Measurements from ENCODE around the gene PRKAG3.
"Not testable (repeated sequence)": the region's sequence is repeated elsewhere in the genome, so short reads cannot be mapped to it uniquely, and the experiment has no call there.

The PRKAG3 gene

GRCh38 chr2:218863021-218863520 is 31.5 kb upstream of the PRKAG3 start:
- no peak for DNase-seq (ENCODE audit: low spot score)

- no peak for DNase-seq (ENCODE audit: low spot score)
Observed at GRCh38 chr2:218861645-218862318, 30.2 kb upstream of the PRKAG3 start.

GRCh38 chr2:218860950-218861381 is 29.4 kb upstream of the PRKAG3 start:
- DNase-seq (ENCODE audit: low spot score), result peak; percentile 92

DNA sequence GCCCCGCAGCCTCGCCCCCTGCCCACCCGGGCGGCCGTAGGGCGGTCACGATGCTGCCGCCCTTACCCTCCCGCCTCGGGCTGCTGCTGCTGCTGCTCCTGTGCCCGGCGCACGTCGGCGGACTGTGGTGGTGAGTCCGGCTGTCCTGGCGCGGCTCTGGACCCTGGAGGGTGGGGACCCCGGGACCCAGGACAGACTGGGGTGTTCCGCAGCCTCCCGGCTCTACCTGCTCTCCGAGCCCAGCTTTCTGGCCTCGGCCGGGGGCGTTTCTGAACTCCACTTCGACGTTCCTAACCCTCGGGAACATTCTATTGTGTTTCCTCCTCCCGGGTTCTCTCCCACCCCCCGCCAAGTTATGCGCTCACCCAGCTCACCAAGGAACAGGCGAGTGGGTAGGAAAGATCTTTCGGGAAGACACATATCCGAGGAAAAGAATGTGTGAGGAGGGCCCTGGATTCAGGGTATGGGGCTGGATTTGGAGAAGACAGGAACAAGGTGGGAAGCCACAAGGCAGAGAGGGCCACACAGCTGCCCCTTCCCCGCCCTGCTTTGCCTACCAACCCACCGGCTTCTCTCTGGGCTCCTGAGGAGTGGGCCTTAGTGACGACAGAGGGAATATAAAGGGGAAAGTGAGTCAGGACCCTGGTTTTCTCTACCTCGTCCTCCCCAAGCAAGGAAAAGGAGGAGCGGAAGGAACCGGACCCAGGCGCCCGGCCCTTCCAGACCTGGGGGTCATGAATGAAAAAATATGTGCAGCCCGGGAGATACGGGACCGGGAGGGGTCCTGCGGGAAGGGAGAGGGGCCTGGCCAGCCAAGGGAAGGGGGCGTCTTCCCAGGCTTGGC is 28.6 kb upstream of the PRKAG3 start:
- no peak for DNase-seq (ENCODE audit: low spot score)

GRCh38 chr2:218859556-218859987 is 28.0 kb upstream of the PRKAG3 start, which contains the start of gene WNT6:
Gene WNT6, plus strand, starts transcription at chr2:218859805. Its CDS starts 233 bp downstream, at chr2:218860038.
- DNase-seq (ENCODE audit: low spot score), result no peak

DNA sequence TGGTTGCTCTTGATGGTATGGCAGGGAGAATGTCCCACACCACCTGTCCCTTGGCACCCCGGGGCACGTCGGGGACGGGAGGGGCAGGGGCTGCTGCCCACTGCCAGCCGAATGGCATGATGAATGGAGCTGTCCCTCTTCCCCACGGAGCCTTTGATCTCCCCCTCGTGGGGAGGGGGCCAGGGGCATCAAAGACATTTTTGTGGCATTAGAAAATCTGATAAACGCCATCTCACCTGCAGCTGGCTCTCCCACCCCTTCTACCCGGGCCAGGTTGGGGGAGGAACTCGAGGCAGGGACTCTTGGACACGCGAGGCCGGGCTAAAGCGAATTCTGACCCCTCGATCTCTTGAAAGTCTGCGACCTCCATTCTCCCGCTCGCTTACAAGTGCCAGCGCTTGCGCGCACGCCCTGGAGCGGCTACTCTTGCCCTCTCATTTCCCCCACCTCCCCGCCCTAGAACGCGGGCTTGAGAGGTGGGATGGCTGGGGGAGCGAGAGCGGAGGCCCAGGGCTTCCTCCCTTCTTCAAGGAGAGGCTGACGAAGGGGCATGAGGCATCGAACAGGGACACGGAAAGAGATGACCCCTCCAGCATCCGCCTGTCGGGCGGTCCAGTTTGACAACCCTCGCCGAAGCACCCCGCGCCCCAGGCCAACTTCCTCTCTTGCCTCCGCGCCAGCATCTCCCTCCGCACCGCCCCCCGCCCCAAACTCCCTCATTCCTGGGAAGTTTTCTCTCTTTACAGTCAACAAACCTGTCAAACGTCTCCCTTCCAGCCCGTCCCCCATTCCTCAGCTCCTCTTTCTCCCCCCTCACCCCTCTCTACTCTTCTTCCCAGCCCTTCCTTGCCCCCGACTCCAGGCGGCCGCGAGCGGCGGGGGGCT is 27.3 kb upstream of the PRKAG3 start:
- no peak for DNase-seq (ENCODE audit: low spot score)

- DNase-seq (ENCODE audit: low spot score), result no peak
Observed at GRCh38 chr2:218858138-218858445, 26.5 kb upstream of the PRKAG3 start.

DNA sequence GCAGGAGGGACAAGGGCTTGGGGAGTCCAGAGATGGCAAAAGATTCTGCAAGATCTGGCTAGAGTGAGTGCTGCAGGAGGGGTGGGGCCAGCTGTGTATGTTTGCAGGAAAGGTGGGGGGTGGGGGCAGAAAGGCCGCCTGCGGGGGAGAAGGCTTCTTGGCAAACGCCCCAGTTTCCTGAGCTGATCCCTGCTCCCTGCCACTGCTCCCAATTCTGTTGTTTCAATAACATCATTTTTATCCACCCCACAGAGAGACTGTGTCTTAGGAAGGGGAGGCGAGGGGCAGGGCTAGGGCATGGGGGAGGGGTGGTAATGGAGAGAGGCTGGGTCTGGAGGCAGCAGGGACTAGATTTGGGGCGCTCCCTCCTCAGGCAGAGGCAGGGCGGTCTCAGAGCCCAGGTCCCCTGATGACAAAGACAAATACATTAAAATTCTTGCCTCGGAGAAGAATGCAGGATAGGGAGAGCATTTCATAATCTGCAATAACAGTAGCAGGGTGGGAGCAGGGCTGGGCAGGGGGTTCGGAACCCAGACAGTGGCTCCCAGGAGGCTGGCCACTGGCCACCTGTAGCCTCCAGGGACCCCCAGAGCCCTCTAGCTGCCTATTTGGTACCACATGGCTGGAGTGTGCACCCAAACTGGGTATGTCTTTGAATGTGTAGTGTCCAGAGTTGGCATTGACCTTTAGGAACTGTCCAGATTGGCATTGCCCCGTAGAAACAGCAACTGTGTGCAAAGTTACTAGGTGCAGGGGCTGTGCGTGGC is 26.0 kb upstream of the PRKAG3 start:
- DNase-seq (ENCODE audit: low spot score), result no peak

DNA sequence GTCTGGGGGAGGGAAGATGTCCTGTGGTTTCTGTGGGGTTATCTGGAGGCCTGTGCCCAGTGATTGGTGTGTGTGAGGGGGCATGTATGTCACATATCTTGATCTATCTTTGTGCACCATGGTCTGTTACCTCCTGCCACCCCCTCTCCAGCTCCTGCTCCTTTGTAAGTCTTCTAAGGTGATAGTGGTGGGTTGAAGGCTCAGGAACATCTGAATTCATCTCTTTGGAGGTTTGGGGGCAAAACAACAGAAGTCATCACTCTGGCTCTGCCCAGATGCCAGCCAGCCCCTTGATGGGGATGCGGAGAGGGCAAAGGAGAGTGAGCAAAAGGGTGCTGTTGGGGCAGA is 25.3 kb upstream of the PRKAG3 start:
- DNase-seq (ENCODE audit: low spot score), result no peak

- DNase-seq (ENCODE audit: low spot score), result no peak
Observed at GRCh38 chr2:218856167-218856895, 24.7 kb upstream of the PRKAG3 start.

- DNase-seq (ENCODE audit: low spot score), result no peak
Observed at GRCh38 chr2:218855305-218856166, 23.9 kb upstream of the PRKAG3 start.

DNA sequence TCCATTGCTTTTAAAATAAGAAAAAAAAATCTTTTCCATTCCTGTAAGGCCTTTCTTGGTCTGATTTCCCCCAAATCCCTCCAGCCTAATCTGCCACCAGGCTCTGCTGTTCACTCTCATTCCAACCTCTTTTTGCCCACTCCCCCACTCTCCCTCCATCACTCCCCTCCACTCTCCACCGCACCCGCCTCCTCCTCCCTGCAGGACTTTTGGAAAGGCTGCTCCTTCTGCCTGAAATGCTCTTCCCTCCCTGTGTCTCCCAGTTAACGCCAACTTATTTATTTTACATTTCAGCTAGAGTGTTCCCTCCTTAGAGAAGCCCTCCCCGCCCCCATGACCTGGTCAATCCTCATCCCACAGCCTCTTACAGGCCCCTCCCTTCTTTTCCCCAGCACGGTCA is 23.3 kb upstream of the PRKAG3 start:
- DNase-seq (ENCODE audit: low spot score), result no peak

DNA sequence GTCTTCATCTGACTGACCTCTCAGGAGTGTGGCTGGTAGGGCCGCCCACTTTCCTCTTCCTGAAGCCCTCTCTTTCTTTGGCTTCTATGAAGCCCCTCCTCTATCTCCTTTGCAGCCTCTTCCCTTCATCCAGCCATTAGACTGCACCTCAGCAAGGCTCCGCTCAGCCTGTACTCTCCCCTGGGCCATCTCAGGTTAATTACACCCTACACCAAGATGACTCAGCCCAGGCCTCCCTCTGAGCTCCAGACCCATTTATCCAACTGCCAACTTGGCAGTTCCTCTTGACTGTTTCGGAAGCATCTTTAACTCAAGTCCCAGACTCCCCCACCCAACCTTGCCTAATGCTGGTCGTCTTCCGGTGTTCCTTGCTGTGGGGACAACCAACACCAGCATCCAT is 22.2 kb upstream of the PRKAG3 start:
- no peak for DNase-seq (ENCODE audit: low spot score)

- peak; percentile 46 for DNase-seq (ENCODE audit: low spot score)
Observed at GRCh38 chr2:218852911-218853667, 21.5 kb upstream of the PRKAG3 start.

DNA sequence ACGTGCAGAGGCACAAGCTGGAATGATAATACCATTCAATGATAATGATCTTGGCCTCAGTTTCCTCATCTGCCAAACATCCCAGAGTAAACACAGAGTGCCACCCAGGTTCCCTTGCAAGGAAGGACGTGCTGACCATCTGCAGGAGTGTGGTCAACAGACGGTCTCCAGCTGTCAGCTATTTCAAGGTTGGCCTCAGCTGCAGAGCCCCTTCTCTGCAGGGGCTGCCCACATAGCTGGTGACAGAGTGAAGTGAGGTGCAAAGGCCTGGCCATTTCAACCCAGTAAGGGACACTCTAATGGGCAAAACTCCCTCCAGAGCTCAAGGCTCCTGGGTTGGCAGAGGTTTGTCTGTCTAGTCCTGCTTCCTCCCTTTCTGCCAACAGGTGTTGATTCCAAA is 19.7 kb upstream of the PRKAG3 start:
- DNase-seq (ENCODE audit: low spot score), result no peak

DNA sequence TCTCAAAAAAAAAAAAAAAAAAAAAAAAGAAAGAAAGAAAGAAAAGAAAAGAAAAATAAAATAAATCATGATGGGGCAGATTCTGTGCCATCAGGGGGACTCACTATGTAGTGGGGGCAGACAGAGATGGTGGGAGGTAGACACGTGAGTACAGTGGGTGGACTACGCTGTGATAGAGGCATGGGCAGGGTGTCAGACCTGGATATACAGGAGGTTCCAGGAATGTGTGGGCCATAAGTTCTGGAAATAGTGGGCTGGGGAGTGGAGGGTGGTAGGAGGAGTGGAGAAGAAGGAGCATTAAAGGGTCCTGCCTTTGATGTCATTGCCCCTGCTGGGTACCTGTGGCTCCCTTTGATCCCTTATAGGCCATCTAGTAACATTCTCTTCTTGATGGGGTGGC is 19.2 kb upstream of the PRKAG3 start:
- no peak for DNase-seq (ENCODE audit: low spot score)

GRCh38 chr2:218849721-218850120 is 18.1 kb upstream of the PRKAG3 start:
- DNase-seq (ENCODE audit: low spot score), result no peak

GRCh38 chr2:218846963-218847362 is 15.4 kb upstream of the PRKAG3 start:
- not testable (repeated sequence) for DNase-seq (ENCODE audit: low spot score)

GRCh38 chr2:218844334-218844733 is 12.7 kb upstream of the PRKAG3 start:
- DNase-seq (ENCODE audit: low spot score), result not testable (repeated sequence)
